Activated CD8-positive, alpha-beta memory T cell treated with anti-CD3 and anti-CD28 coated beads for 36 hours (primary cell): ENCODE measurements around the gene REV1. TPM values are rescaled to one million over a fixed set of nuclear protein-coding genes. Genes with fewer than 3 reads are reported as not detected.

Source experiments
- CTCF ChIA-PET: fragments of 350-600 bp; sonication (Branson Sonifier 250); formaldehyde crosslinking; loops from one replicate; lab custom pipeline; 2021; ENCODE audit warnings: antibody characterized with exemption; lab: Charles Lee
- POLR2A ChIA-PET: fragments of 350-600 bp; sonication (Branson Sonifier 250); formaldehyde crosslinking; loops from one replicate; lab custom pipeline; 2021; ENCODE audit warnings: antibody characterized with exemption; lab: Charles Lee
- total RNA-seq, 2 experiments: library from RNA; stranded (reverse); gene quantifications; one replicate each; pipeline ENCODE4 v1.2.3, GENCODE V29; 2021

REV1 gene
- total RNA-seq, 2 experiments from 2014 or later: 31.1 to 31.5 TPM

GRCh38 chr2:99420031-99420430 is 69.8 kb downstream of the REV1 start:
- ChIA-PET CTCF (no interaction called here), POLR2A (no interaction called here)

GRCh38 chr2:99417396-99417795 is 72.4 kb downstream of the REV1 start:
- ChIA-PET CTCF (no interaction called here), POLR2A (no interaction called here)

- ChIA-PET POLR2A (no interaction called here), CTCF (no interaction called here)
These were observed 75.3 kb downstream of the REV1 start for GRCh38 chr2:99414566-99414965.

- ChIA-PET CTCF (no interaction called here), POLR2A (no interaction called here)
These were observed 79.5 kb downstream of the REV1 start for GRCh38 chr2:99410276-99410675.

GRCh38 chr2:99406137-99406536 is 83.7 kb downstream of the REV1 start:
- ChIA-PET CTCF (no interaction called here), POLR2A (interaction anchor here (0.5 kb wide), 1 partner anchor 10 kb away, joined by 3 read pairs; no protein-coding TSS in a partner anchor)

GRCh38 chr2:99404797-99405669 is 84.8 kb downstream of the REV1 start:
- ChIA-PET CTCF (interaction anchor here (1.2 kb wide), 1 partner anchor 68 kb away, joined by 3 read pairs; the partner anchor contains the start of gene EIF5B), POLR2A (no interaction called here)

GRCh38 chr2:99404039-99404796 is 85.6 kb downstream of the REV1 start:
- ChIA-PET POLR2A (no interaction called here), CTCF (interaction anchor here (0.6 to 1.2 kb wide), 2 partner anchors 58 to 67 kb away, joined by 3 to 4 read pairs; partner anchors contain the start of gene EIF5B)

GRCh38 chr2:99403524-99403923 is 86.3 kb downstream of the REV1 start:
- ChIA-PET CTCF (interaction anchor here (0.6 kb wide), 1 partner anchor 57 kb away, joined by 4 read pairs; no protein-coding TSS in a partner anchor), POLR2A (no interaction called here)

GRCh38 chr2:99403084-99403483 is 86.7 kb downstream of the REV1 start:
- ChIA-PET POLR2A (no interaction called here), CTCF (no interaction called here)

- CTCF ChIA-PET: interaction anchor here (1.2 kb wide), 1 partner anchor 65 kb away, joined by 5 read pairs; the partner anchor contains the start of genes EIF5B and TXNDC9
- POLR2A ChIA-PET: no interaction called here
These were observed 88.0 kb downstream of the REV1 start for GRCh38 chr2:99401841-99402240.

- CTCF ChIA-PET: interaction anchor here (0.5 kb wide), 1 partner anchor 1863 kb away, joined by 3 read pairs; no protein-coding TSS in a partner anchor
- POLR2A ChIA-PET: no interaction called here
These were observed 90.0 kb downstream of the REV1 start for GRCh38 chr2:99399795-99400194.

GRCh38 chr2:99399063-99399462 is 90.8 kb downstream of the REV1 start:
- ChIA-PET CTCF (no interaction called here), POLR2A (no interaction called here)

GRCh38 chr2:99398303-99398702 is 91.5 kb downstream of the REV1 start:
- POLR2A ChIA-PET: interaction anchor here (0.6 kb wide), 1 partner anchor 983 kb away, joined by 3 read pairs; no protein-coding TSS in a partner anchor
- CTCF ChIA-PET: no interaction called here

GRCh38 chr2:99397266-99397920 is 92.4 kb downstream of the REV1 start:
- CTCF ChIA-PET: no interaction called here
- POLR2A ChIA-PET: interaction anchor here (0.6 kb wide), 1 partner anchor 982 kb away, joined by 3 read pairs; no protein-coding TSS in a partner anchor

- ChIA-PET POLR2A (no interaction called here), CTCF (no interaction called here)
These were observed 94.2 kb downstream of the REV1 start for GRCh38 chr2:99395589-99396130.

GRCh38 chr2:99389946-99390345 is 99.9 kb downstream of the REV1 start:
- POLR2A ChIA-PET: no interaction called here
- CTCF ChIA-PET: interaction anchor here (0.6 kb wide), 1 partner anchor 977 kb away, joined by 3 read pairs; no protein-coding TSS in a partner anchor

GRCh38 chr2:99389371-99389770 is 100.4 kb downstream of the REV1 start:
- ChIA-PET CTCF (interaction anchor here (0.5 kb wide), 1 partner anchor 63 kb away, joined by 3 read pairs; no protein-coding TSS in a partner anchor), POLR2A (no interaction called here)

- ChIA-PET CTCF (interaction anchor here (0.5 kb wide), 1 partner anchor 63 kb away, joined by 3 read pairs; no protein-coding TSS in a partner anchor), POLR2A (no interaction called here)
These were observed 100.9 kb downstream of the REV1 start for GRCh38 chr2:99388892-99389291.

- POLR2A ChIA-PET: no interaction called here
These were observed 103.8 kb downstream of the REV1 start for GRCh38 chr2:99386011-99386410.

More at GRCh38 chr2:99386011-99386410, 103.8 kb downstream of the REV1 start:
- CTCF ChIA-PET: no interaction called here
